HepG2 (cell line): ENCODE data around the gene RBBP8NL. TPM values are rescaled to one million over a fixed set of nuclear protein-coding genes. Genes with fewer than 3 reads are reported as not detected.

Experiments used
- GFI1 ChIP-seq: sonication (generic); formaldehyde crosslinking; IDR thresholded peaks from 2 replicates; pipeline ENCODE4 v1.5.0; 2020; ENCODE audit warnings: missing genetic modification reagents, mild to moderate bottlenecking, borderline replicate concordance
- HNRNPH1 ChIP-seq: fragments of 200-400 bp; formaldehyde crosslinking; optimal IDR thresholded peaks from 2 replicates; pipeline ENCODE3; 2017; ENCODE audit warnings: mild to moderate bottlenecking, low read depth, low read length
- MAZ ChIP-seq, 2 experiments: sonication (generic) in 1 of 2; formaldehyde crosslinking in 1 of 2; IDR thresholded peaks; 2 replicates each; pipeline versions ENCODE4 v1.5.0 to v1.6.1; 2012 to 2020; ENCODE audit warnings: low read depth in 2 of 2, mild to moderate bottlenecking in 2 of 2, borderline replicate concordance in 1 of 2, improper control_type of control experiment in 1 of 2, low read length in 1 of 2, missing genetic modification reagents in 1 of 2, moderate library complexity in 1 of 2
- NR3C1 ChIP-seq: sonication (generic); formaldehyde crosslinking; IDR thresholded peaks from 2 replicates; pipeline ENCODE4 v1.4.0; 2020; ENCODE audit warnings: missing genetic modification reagents
- XBP1 ChIP-seq: sonication (generic); formaldehyde crosslinking; IDR thresholded peaks from 2 replicates; pipeline ENCODE4 v1.5.0; 2020; ENCODE audit warnings: missing genetic modification reagents
- ZNF256 ChIP-seq: sonication (generic); formaldehyde crosslinking; conservative IDR thresholded peaks from 2 replicates; pipeline ENCODE4 v1.4.0; 2020; ENCODE audit warnings: missing genetic modification reagents
- ZNF451 ChIP-seq: sonication (generic); formaldehyde crosslinking; IDR thresholded peaks from 2 replicates; pipeline ENCODE4 v1.5.0; 2020; ENCODE audit warnings: mild to moderate bottlenecking, missing genetic modification reagents
- ZNF484 ChIP-seq: sonication (generic); formaldehyde crosslinking; IDR thresholded peaks from 2 replicates; pipeline ENCODE4 v1.5.1; 2020; ENCODE audit warnings: mild to moderate bottlenecking, low read depth, missing genetic modification reagents, borderline replicate concordance
- ZNF616 ChIP-seq: sonication (generic); formaldehyde crosslinking; IDR thresholded peaks from 2 replicates; pipeline ENCODE4 v1.5.0; 2020; ENCODE audit warnings: low read depth, mild to moderate bottlenecking, missing genetic modification reagents
- polyA plus RNA-seq, 8 experiments: library from polyadenylated mRNA; depleted of rRNA in 3 of 8; stranded (reverse) in 7 of 8; unstranded in 1 of 8; fragments of >200 nt; fragmentation: Illumina TruSeq in 4 of 8; extraction: Trizol in 4 of 8; gene quantifications; 2 replicates each; pipeline versions ENCODE4 v1.2.1 to v1.2.3, GENCODE V29; 2011 to 2016; ENCODE audit warnings: low read depth in 4 of 8, missing spikeins in 1 of 8, mixed read lengths in 1 of 8; ENCODE audit not compliant: insufficient read depth in 1 of 8
- total RNA-seq, 5 experiments: library from RNA; depleted of rRNA; stranded (reverse); fragments of >200 nt; fragmentation: Illumina TruSeq; extraction: Trizol; gene quantifications; 2 replicates each; pipeline ENCODE4 v1.2.3, GENCODE V29; 2016; ENCODE audit warnings: low read depth in 1 of 5
- TF ChIP-seq, protein P1 (sequence below): sonication (generic); formaldehyde crosslinking; IDR thresholded peaks from 2 replicates; pipeline ENCODE4 v1.4.0; 2020; ENCODE audit warnings: mild to moderate bottlenecking, missing genetic modification reagents
- TF ChIP-seq, protein P2 (sequence below): IDR thresholded peaks from 2 replicates; pipeline ENCODE4 v1.6.1; 2018; ENCODE audit warnings: missing genetic modification reagents, mild to moderate bottlenecking, missing compliant biosample characterization
- TF ChIP-seq, protein P3 (sequence below), 2 experiments: sonication (generic) in 1 of 2; formaldehyde crosslinking in 1 of 2; IDR thresholded peaks; 2 replicates each; pipeline versions ENCODE4 v1.6.1 to v1.9.0; 2014 to 2022; ENCODE audit warnings: antibody characterized with exemption in 1 of 2, borderline replicate concordance in 1 of 2, inconsistent platforms in 1 of 2, low read depth in 1 of 2, missing genetic modification reagents in 1 of 2

RBBP8NL gene
- total and polyA plus RNA-seq, 2 of the 13 experiments (the other 11 are each of a cell fraction or from before 2014, with no cell fraction given), result 0.69 to 0.86 TPM

DNA sequence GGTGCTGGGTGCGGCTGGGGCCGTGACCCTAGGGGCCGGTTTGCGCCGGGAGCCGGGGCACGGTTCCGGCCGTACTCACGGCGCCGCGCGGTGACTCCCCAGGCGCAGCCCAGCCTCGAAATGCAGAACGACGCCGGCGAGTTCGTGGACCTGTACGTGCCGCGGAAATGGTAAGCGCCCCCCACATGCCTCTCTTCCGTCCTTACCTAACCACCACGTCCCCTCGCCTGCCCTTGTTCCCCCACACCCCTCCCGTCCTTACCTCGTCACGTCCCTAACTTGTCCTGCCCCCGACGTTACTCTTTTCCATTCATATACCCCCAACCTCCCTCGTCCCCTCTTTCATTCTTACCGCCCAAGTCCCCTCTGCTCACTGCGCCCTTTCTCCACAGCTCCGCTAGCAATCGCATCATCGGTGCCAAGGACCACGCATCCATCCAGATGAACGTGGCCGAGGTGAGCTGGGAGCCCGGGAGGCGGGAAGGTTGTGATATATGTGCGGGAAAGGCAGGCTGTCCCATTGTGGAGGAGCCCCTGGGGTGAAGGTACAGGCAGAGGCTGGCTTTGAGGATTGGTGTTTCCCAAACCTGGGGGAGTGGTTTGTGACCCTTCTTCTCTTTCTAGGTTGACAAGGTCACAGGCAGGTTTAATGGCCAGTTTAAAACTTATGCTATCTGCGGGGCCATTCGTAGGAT, 40.0 kb downstream of the RBBP8NL start (continued):
- TF ChIP-seq ZNF256 (CRISPR knock-in tag) (no peak), HNRNPH1 (peak; percentile 37), MAZ (IDR thresholded peaks at IDR 0.05; ENCODE audit: borderline replicate concordance, low read depth, low read length) (no peak), MAZ (CRISPR knock-in tag; IDR thresholded peaks at IDR 0.05; ENCODE audit: low read depth) (no peak), ZNF451 (CRISPR knock-in tag) (no peak), ZNF616 (CRISPR knock-in tag) (no peak; the same call in 1 of the 2 replicates), XBP1 (CRISPR knock-in tag) (no peak), ZNF484 (CRISPR knock-in tag) (no peak), NR3C1 (CRISPR knock-in tag) (no peak), GFI1 (no peak)
- TF ChIP-seq, protein P1, sequence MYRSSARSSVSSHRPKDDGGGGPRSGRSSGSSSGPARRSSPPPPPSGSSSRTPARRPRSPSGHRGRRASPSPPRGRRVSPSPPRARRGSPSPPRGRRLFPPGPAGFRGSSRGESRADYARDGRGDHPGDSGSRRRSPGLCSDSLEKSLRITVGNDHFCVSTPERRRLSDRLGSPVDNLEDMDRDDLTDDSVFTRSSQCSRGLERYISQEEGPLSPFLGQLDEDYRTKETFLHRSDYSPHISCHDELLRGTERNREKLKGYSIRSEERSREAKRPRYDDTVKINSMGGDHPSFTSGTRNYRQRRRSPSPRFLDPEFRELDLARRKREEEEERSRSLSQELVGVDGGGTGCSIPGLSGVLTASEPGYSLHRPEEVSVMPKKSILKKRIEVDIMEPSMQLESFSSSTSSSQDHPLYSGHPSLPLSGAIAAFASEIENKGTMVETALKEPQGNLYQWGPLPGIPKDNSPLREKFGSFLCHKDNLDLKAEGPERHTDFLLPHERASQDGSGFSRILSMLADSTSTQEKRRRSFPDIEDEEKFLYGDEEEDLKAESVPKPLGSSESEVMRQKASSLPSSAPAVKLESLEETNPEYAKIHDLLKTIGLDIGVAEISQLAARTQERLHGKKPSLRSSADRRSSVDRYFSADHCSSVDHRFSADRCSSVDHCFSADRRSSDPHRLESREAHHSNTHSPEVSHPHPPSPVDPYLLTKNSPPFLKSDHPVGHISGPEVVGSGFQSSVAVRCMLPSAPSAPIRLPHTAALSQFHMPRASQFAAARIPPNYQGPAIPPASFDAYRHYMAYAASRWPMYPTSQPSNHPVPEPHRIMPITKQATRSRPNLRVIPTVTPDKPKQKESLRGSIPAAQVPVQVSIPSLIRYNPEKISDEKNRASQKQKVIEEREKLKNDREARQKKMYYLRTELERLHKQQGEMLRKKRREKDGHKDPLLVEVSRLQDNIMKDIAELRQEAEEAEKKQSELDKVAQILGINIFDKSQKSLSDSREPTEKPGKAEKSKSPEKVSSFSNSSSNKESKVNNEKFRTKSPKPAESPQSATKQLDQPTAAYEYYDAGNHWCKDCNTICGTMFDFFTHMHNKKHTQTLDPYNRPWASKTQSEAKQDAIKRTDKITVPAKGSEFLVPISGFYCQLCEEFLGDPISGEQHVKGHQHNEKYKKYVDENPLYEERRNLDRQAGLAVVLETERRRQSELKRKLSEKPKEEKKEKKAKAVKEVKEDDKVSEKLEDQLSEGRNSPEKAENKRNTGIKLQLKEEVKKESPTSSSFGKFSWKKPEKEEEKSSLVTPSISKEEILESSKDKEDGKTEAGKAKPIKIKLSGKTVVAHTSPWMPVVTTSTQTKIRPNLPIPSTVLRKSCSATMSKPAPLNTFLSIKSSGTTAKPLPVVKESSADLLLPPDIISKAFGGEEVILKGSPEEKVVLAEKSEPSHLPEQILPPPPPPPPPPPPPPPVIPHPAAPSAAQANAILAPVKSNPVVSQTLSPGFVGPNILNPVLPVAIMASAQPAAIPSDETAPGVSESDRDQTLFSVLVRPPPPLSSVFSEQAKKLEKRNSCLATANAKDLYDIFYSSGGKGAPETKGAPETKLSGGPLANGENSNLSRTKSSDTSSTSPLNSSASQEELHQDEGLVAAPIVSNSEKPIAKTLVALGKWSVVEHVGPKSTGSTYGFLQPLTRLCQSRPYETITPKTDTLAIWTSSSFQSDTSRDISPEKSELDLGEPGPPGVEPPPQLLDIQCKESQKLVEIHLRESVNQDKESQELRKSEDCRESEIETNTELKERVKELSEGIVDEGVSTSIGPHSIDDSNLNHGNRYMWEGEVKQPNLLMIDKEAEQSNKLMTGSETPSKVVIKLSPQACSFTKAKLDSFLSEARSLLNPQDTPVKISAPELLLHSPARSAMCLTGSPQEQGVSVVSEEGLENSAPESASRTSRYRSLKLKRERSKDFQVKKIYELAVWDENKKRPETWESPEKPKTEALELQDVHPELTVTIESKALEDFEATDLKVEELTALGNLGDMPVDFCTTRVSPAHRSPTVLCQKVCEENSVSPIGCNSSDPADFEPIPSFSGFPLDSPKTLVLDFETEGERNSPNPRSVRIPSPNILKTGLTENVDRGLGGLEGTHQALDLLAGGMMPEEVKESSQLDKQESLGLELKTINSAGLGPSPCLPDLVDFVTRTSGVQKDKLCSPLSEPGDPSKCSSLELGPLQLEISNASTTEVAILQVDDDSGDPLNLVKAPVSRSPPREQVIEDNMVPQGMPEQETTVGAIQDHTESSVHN (CRISPR knock-in tag), result no peak
- TF ChIP-seq, protein P2, sequence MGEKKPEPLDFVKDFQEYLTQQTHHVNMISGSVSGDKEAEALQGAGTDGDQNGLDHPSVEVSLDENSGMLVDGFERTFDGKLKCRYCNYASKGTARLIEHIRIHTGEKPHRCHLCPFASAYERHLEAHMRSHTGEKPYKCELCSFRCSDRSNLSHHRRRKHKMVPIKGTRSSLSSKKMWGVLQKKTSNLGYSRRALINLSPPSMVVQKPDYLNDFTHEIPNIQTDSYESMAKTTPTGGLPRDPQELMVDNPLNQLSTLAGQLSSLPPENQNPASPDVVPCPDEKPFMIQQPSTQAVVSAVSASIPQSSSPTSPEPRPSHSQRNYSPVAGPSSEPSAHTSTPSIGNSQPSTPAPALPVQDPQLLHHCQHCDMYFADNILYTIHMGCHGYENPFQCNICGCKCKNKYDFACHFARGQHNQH, result no peak
- TF ChIP-seq, protein P3, sequence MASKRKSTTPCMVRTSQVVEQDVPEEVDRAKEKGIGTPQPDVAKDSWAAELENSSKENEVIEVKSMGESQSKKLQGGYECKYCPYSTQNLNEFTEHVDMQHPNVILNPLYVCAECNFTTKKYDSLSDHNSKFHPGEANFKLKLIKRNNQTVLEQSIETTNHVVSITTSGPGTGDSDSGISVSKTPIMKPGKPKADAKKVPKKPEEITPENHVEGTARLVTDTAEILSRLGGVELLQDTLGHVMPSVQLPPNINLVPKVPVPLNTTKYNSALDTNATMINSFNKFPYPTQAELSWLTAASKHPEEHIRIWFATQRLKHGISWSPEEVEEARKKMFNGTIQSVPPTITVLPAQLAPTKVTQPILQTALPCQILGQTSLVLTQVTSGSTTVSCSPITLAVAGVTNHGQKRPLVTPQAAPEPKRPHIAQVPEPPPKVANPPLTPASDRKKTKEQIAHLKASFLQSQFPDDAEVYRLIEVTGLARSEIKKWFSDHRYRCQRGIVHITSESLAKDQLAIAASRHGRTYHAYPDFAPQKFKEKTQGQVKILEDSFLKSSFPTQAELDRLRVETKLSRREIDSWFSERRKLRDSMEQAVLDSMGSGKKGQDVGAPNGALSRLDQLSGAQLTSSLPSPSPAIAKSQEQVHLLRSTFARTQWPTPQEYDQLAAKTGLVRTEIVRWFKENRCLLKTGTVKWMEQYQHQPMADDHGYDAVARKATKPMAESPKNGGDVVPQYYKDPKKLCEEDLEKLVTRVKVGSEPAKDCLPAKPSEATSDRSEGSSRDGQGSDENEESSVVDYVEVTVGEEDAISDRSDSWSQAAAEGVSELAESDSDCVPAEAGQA (IDR thresholded peaks at IDR 0.05; ENCODE audit: low read depth), result no peak
- TF ChIP-seq, protein P3 (CRISPR knock-in tag; IDR thresholded peaks at IDR 0.05; ENCODE audit: borderline replicate concordance), result no peak
